ENCODE results near the gene SBNO2. TPM values are rescaled to one million over a fixed set of nuclear protein-coding genes. Genes with fewer than 3 reads are reported as not detected.

SBNO2 gene
- total RNA-seq, 2 donors from 2014 or later: 65.5 to 77.1 TPM

- Histone ChIP-seq H3K27me3 (no peaks in the 10 kb centered on the region), H3K27ac (peak overlapping the region; percentile 64), H3K9ac (ENCODE audit: low read depth in 2 of 2, low read length in 2 of 2) (peak overlapping the region in 1 of 2 donors; percentile 58), H3K9me3 (no peaks in the 10 kb centered on the region), H3K4me3 (no peak overlapping the region), H3K36me3 (no peaks in the 10 kb centered on the region), H3K4me1 (peaks cover 6% of the 10 kb centered on the region)
- peak; percentile 84 for DNase-seq
- intact Hi-C loops (cut with DNase I): no loop called here
- TF ChIP-seq CTCF (IDR thresholded peaks at IDR 0.05): no peak
Observed at GRCh38 chr19:1181606-1182005, 7.5 kb upstream of the SBNO2 start.

DNA sequence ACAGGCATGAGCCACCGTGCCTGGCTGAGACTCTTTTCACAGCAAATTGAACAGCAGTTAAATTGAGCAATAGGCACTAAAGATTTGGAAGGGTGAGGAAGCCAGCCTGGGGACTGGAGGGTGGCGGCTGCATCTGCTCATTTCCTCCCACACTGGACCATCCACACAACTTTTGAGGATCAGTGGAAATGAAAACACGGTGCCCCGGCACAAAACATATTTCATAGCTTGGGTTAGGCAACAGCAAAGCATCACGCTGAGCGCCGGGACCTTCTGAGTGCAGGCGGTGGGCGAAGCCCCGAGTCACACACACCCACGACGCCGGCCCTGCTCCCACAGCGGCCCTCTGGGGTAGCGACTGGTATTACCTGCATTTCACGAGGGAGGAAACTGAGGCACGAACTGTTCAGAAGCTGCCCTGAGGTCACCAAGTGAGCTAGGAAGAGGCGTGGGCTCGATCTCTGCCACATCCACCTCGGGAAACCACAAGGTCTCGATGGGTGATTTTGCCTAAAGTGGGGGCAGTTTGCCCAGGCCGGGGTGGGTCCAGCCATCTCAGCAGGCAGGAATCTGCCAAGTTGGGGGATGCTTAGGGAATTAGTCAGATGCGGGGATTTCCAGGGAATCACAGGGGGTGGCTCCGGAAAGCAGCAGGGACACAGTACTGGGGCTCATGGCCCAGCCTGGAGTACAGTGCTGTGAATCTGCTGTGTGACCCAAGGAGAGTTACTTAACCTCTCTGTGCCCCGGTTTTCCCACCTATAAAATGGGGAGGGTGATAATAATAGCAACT, 3.5 kb upstream of the SBNO2 start:
- peaks cover 6% of the 10 kb centered on the region for H3K4me1 ChIP-seq
- DNase-seq: no peak
- H3K36me3 ChIP-seq: no peaks in the 10 kb centered on the region
- no peak overlapping the region for H3K4me3 ChIP-seq
- H3K9me3 ChIP-seq: no peaks in the 10 kb centered on the region
- peak overlapping the region in 1 of 2 donors; percentile 35 for H3K9ac ChIP-seq (ENCODE audit: low read depth in 2 of 2, low read length in 2 of 2)
- intact Hi-C loops (cut with DNase I): no loop called here
- TF ChIP-seq CTCF (IDR thresholded peaks at IDR 0.05): no peak
- no peaks in the 10 kb centered on the region for H3K27me3 ChIP-seq
- H3K27ac ChIP-seq: peak overlapping the region; percentile 57

- H3K9ac ChIP-seq (ENCODE audit: low read depth in 2 of 2, low read length in 2 of 2): peak overlapping the region; percentile 80 to 94
- TF ChIP-seq CTCF (IDR thresholded peaks at IDR 0.05): no peak
- peak overlapping the region; percentile 90 for H3K4me3 ChIP-seq
- no peaks in the 10 kb centered on the region for H3K27me3 ChIP-seq
- peaks cover 13% of the 10 kb centered on the region for H3K4me1 ChIP-seq
- no peaks in the 10 kb centered on the region for H3K36me3 ChIP-seq
- peak overlapping the region; percentile 94 for H3K27ac ChIP-seq
- intact Hi-C loops (cut with DNase I): no loop called here
- no peaks in the 10 kb centered on the region for H3K9me3 ChIP-seq
- DNase-seq: peak; percentile 52
Observed at GRCh38 chr19:1173159-1173844, 766 bp downstream of the SBNO2 start.

- Histone ChIP-seq H3K9me3 (no peaks in the 10 kb centered on the region), H3K4me1 (peaks cover 13% of the 10 kb centered on the region), H3K27me3 (no peaks in the 10 kb centered on the region), H3K9ac (ENCODE audit: low read depth in 2 of 2, low read length in 2 of 2) (peak overlapping the region; percentile 80 to 94), H3K27ac (peak overlapping the region; percentile 94), H3K36me3 (no peaks in the 10 kb centered on the region), H3K4me3 (peak overlapping the region; percentile 90)
- peak; percentile 80 for DNase-seq
- no peak for TF ChIP-seq CTCF (IDR thresholded peaks at IDR 0.05)
- intact Hi-C loops (cut with DNase I): no loop called here
Observed at GRCh38 chr19:1172353-1173158, 1.5 kb downstream of the SBNO2 start.

DNA sequence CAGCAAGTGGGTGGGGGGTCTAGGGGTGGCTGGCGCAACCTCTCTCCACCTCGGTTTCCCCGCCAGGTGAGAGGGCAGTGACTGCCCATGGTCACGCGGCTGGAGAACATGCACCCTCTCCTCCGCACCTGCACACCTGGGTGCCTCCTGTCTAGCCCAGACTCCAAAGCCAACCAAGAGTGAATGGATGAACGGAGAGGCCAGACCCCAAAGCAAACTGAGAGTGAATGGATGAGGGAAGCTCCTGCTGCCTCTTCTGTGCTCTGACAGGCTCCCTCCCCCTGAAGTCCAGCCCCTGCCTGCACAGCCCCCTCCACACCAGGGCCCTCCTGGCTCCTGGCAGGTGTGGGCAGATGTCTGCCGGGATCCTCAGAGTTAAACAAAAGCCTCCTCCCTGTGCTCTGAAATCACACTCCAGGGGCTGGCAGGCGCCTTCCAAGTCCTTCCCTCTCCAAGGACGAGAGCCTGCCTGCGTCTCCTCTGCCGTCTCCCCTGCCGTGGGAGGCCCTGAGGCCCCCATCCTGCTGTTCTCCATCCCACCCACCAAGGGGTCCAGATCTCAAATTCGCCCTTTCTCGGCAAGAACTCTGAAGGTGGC, 2.2 kb downstream of the SBNO2 start:
- intact Hi-C loops (cut with DNase I): no loop called here
- no peak for TF ChIP-seq CTCF (IDR thresholded peaks at IDR 0.05)
- Histone ChIP-seq H3K4me1 (peaks cover 13% of the 10 kb centered on the region), H3K4me3 (peak overlapping the region; percentile 90), H3K36me3 (no peaks in the 10 kb centered on the region), H3K27ac (peak overlapping the region; percentile 94), H3K9me3 (no peaks in the 10 kb centered on the region), H3K9ac (ENCODE audit: low read depth in 2 of 2, low read length in 2 of 2) (peak overlapping the region; percentile 38 to 80), H3K27me3 (no peaks in the 10 kb centered on the region)
- no peak for DNase-seq

Data from colonic mucosa (tissue), 4 donors.